NCI-H2227 treated with DMSO at 0.1 percent for 48 hours (cell line): ENCODE measurements around the gene PDHB.
"Not testable (repeated sequence)": the region's sequence is repeated elsewhere in the genome, so short reads cannot be mapped to it uniquely, and the experiment has no call there.

Experiments
- DNase-seq: peaks from one replicate; lab custom pipeline; 2025; lab: John Stamatoyannopoulos, UW

Gene PDHB

GRCh38 chr3:58437276-58437675 is 3.6 kb upstream of the PDHB start:
- DNase-seq: not testable (repeated sequence)

GRCh38 chr3:58434990-58435389 is 1.4 kb upstream of the PDHB start:
- no peak for DNase-seq

DNA sequence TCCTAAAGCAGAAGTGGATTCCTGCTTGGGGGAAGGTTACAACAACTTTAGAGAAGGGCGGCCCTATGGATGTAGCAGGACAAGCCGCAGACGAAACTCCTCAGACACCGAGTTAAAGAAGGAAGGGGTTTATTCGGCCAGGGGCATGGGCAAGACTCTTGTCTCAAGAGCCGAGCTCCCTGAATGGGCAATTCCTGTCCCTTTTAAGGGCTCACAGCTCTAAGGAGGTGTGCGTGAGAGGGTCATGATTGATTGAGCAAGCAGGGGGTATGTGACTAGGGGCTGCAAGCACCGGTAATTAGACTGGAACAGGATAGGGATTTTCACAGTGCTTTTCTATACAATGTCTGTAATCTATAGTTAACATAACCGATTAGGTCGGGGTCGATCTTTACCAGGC is 879 bp upstream of the PDHB start:
- DNase-seq: no peak

GRCh38 chr3:58434168-58434504 is 504 bp upstream of the PDHB start:
- DNase-seq: no peak

DNA sequence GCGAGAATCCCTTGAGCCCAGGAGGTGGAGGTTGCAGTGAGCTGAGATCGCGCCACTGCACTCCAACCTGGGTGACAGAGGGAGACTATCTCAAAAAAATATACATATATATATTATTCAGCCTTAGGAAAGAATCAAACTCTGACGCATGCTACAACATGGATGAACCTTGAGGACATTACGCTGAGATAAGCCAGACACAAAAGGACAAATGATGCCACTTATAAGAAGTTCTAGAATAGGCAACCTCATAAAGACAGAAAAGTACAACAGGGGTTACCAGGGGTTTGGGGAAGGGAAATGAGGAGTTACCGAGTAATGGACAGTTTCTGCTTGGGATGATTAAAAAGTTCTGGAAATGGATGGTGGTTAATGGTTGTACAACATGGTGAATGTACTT is 727 bp downstream of the PDHB start:
- no peak for DNase-seq

- no peak for DNase-seq
Measured at GRCh38 chr3:58429657-58430056, 4.0 kb downstream of the PDHB start.

DNA sequence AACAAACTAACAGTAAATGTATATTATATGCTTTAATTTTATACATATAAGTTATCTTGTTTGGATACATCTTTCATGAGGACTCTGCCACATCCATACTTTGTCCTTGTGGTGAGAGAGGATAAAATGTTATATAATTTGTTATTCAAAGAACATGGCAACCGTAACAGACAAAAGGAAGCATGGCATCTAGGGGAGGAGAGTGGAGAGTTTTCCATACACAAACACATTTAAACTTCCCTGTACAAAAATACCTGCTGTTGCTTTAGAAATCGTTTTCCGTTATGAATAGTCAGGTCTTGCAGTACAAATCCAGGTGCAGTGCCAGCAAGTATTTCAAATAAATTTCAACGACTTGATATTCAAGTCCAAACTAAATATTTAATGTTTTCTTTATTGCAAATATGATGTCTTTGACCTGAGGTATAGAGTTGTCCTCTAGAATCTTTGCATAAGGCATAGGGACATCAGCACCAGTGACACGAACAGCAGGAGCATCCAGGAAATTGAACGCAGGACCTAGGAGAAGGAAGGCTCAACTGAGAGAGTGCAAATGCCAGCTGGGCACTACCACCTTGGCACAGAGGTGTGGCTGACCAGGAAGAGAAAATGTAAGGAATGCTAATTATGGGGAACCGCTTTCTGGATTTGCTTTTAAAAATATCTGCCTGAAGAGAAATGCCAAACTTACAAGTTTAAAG is 5.8 kb downstream of the PDHB start:
- no peak for DNase-seq

GRCh38 chr3:58425782-58426181 is 7.8 kb downstream of the PDHB start:
- no peak for DNase-seq

- no peak for DNase-seq
Measured at GRCh38 chr3:58424613-58425012, 9.0 kb downstream of the PDHB start.

DNA sequence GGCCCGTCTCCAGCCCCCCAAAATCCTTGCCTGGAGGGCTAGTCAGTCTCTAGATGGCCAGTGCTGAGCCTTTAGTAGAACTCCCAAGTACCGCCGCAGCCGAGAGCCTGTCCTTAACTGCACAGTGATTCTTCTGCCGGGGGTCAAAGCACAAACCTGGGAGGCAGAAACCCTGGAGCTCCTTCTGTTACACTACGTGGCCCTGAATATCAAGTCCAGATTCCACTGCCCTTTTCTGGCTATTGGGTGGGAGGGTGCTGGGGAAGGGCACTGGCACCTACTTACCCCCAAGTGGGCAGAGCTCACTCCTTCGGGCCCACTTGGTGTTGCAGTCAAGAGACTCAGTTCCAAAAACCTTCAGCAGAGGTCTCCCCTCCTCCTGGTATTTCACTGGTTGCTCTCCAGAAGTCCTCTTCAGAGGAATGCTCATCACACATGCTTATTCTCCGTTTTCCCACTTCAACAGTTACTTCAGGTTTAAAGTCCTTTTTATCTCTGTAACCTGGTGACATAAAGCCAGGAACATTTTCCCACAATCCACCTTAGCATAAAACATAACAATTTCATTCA is 10.8 kb downstream of the PDHB start:
- no peak for DNase-seq

DNA sequence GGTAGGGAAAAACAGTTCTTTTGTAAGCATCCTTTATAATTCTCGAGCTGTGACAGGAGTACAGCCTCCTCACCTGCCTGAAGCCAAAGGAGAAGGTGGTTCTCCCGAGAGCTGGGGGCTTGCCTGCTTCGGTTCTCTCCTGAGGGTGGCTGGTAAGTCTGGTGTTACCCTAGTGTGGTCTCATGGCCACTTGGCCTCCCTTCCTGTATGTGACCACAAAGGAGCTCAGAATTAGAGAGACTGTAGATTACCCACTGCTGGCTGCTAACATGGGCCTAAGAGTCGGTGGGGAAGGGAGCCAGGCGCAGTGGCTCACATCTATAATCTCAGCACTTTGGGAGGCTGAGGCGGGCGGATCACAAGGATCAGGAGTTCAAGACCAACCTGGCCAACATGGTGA is 12.6 kb downstream of the PDHB start:
- DNase-seq: no peak

GRCh38 chr3:58419780-58420507 is 13.7 kb downstream of the PDHB start:
- no peak for DNase-seq

DNA sequence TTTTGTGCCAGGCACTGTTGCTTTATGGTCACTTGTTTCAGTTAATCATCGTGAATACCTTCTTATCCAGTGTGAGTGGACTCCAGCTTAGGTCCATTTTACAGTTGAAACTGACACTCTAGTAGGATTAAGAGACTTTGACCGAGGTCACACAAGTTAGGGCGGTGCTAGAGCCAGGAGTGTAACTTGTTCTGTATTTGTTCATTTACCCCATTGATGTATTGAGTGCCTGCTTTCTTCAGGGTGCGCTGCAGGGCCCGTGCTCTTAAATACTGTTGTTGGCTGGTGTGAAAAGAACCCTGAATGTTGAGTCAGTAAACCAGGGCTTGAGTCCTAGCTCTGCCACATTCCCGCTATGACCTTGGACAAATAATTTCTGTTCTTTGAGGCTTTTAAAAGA is 15.4 kb downstream of the PDHB start:
- no peak for DNase-seq

- no peak for DNase-seq
Measured at GRCh38 chr3:58417075-58417474, 16.6 kb downstream of the PDHB start.

- no peak for DNase-seq
Measured at GRCh38 chr3:58416191-58416590, 17.4 kb downstream of the PDHB start.

GRCh38 chr3:58414538-58415197 is 19.0 kb downstream of the PDHB start:
- peak; percentile 47 for DNase-seq

DNA sequence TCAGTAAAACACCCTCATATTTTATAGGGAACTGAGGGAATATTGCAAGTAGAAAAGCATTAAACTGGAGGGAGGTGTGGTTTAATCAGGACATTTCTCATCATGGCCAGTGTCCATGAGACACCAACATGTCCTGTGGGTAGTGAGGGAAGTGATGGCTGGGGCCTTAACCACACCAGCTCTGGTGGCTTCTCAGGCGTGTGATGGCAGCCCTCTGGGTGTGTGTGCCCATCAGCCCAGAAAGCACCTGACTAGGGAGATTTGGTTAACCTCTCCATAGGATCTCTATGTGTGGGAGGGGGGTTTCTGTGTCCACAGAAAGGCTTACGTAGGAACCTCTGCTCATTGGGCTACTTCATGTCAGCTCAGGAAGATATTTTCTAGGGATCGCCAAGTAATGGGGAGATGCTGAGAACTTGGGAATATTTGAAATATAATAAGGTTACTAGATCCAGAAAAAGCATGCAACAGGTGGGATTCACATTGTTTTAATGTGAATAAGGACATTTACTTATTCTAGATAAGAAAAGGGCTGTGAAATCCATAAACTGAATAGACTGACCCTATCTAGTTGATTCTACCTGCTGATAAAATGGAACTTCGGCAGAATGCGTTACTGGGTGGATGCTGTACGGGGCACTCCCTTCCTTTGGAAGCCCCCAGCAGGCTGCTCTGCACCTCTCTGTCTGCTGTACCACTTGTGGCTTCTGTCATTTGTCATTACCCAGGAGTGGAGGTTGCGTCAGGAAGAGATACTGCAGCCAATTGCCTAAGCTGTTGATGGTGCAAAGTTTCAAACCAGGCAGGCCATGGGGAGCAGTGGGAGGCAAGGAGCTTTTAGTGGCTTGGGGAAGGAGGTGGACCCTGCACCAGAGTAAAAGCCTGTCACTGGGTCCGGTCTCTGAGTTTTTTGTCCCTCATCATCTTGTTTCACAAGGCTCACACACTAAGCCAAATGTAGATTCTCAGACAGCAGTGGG is 21.5 kb downstream of the PDHB start:
- no peak for DNase-seq

- DNase-seq: no peak
Measured at GRCh38 chr3:58411036-58411435, 22.6 kb downstream of the PDHB start.

GRCh38 chr3:58409663-58410062 is 24.0 kb downstream of the PDHB start:
- DNase-seq: no peak

- DNase-seq: no peak
Measured at GRCh38 chr3:58408906-58409305, 24.7 kb downstream of the PDHB start.

- DNase-seq: no peak
Measured at GRCh38 chr3:58404396-58404795, 29.2 kb downstream of the PDHB start.
